HEK293 (cell line): ENCODE data around the gene STAC.

Source experiments
- CTCF ChIA-PET: fragments of 350-600 bp; formaldehyde crosslinking; extraction: SDS; loops from one replicate; lab custom pipeline; 2021; ENCODE audit warnings: antibody characterized with exemption; lab: Yijun Ruan, JAX
- POLR2A ChIA-PET: fragments of 300-600 bp; formaldehyde crosslinking; extraction: SDS; loops from one replicate; lab custom pipeline; 2020; ENCODE audit warnings: antibody characterized with exemption, inconsistent platforms; lab: Yijun Ruan, JAX
- H3K27ac ChIP-seq: fragments of 200-500 bp; sonication (Bioruptor generic); 2 replicates; pipeline ENCODE4 v1.5.1; 2014; ENCODE audit warnings: low read depth, low read length, control low read depth, inconsistent platforms; ENCODE audit errors: extremely low read depth
- H3K36me3 ChIP-seq, 2 experiments: fragments of 200-500 bp in 1 of 2; sonication (Bioruptor generic) in 1 of 2; 1 replicate in 1 of 2; 2 replicates in 1 of 2; pipeline ENCODE4 v1.5.1; 2014 to 2017; ENCODE audit warnings: inconsistent platforms in 2 of 2, low read length in 2 of 2; ENCODE audit not compliant: control insufficient read depth in 2 of 2, insufficient read depth in 1 of 2
- H3K4me1 ChIP-seq: fragments of 200-500 bp; sonication (Bioruptor generic); 2 replicates; pipeline ENCODE4 v1.5.1; 2014; ENCODE audit warnings: mild to moderate bottlenecking, low read length, inconsistent platforms; ENCODE audit not compliant: control insufficient read depth, insufficient read depth
- H3K4me3 ChIP-seq: 2 replicates; pipeline ENCODE4 v1.5.1; 2011; ENCODE audit warnings: low read depth, mild to moderate bottlenecking, control low read depth, low read length, moderate library complexity
- H3K9me3 ChIP-seq: fragments of 200-500 bp; sonication (Bioruptor generic); 2 replicates; pipeline ENCODE4 v1.5.1; 2014; ENCODE audit warnings: low read depth, low read length, inconsistent platforms; ENCODE audit not compliant: control insufficient read depth, insufficient read depth
- BCL6B ChIP-seq: fragments of 450-650 bp; formaldehyde crosslinking; IDR thresholded peaks from 2 replicates; pipeline ENCODE4 v1.5.1; 2017; ENCODE audit warnings: missing biosample characterization, missing genetic modification characterization
- KLF8 ChIP-seq: fragments of 450-650 bp; formaldehyde crosslinking; IDR thresholded peaks from 2 replicates; pipeline ENCODE4 v1.5.1; 2016; ENCODE audit warnings: missing biosample characterization, missing genetic modification characterization
- PRDM2 ChIP-seq: fragments of 450-650 bp; formaldehyde crosslinking; IDR thresholded peaks from 2 replicates; pipeline ENCODE4 v1.5.1; 2016; ENCODE audit warnings: missing biosample characterization, missing genetic modification characterization, borderline replicate concordance
- REPIN1 ChIP-seq: fragments of 450-650 bp; formaldehyde crosslinking; IDR thresholded peaks from 2 replicates; pipeline ENCODE4 v1.5.1; 2017; ENCODE audit warnings: missing biosample characterization, missing genetic modification characterization, low read depth
- SP2 ChIP-seq: fragments of 450-650 bp; formaldehyde crosslinking; IDR thresholded peaks from 2 replicates; pipeline ENCODE4 v1.5.1; 2016; ENCODE audit warnings: missing biosample characterization, missing genetic modification characterization
- ZBTB1 ChIP-seq: fragments of 450-650 bp; formaldehyde crosslinking; IDR thresholded peaks from 2 replicates; pipeline ENCODE4 v1.5.1; 2016; ENCODE audit warnings: missing biosample characterization, missing genetic modification characterization
- ZNF157 ChIP-seq: fragments of 450-650 bp; formaldehyde crosslinking; IDR thresholded peaks from 2 replicates; pipeline ENCODE4 v1.5.1; 2016; ENCODE audit warnings: missing biosample characterization, missing genetic modification characterization
- ZNF2 ChIP-seq: fragments of 450-650 bp; formaldehyde crosslinking; IDR thresholded peaks from 2 replicates; pipeline ENCODE4 v1.5.1; 2016; ENCODE audit warnings: missing biosample characterization, missing genetic modification characterization
- ZNF335 ChIP-seq: fragments of 450-650 bp; formaldehyde crosslinking; conservative IDR thresholded peaks from 2 replicates; pipeline ENCODE4 v1.5.1; 2016; ENCODE audit warnings: missing biosample characterization, missing genetic modification characterization
- ZNF449 ChIP-seq: fragments of 450-650 bp; formaldehyde crosslinking; IDR thresholded peaks from 2 replicates; pipeline ENCODE4 v1.5.1; 2017; ENCODE audit warnings: missing biosample characterization, mild to moderate bottlenecking, missing genetic modification characterization, moderate library complexity
- ZNF473 ChIP-seq: fragments of 450-650 bp; formaldehyde crosslinking; IDR thresholded peaks from 2 replicates; pipeline ENCODE4 v1.5.1; 2017; ENCODE audit warnings: missing biosample characterization, missing genetic modification characterization
- ZNF48 ChIP-seq: fragments of 450-650 bp; formaldehyde crosslinking; IDR thresholded peaks from 2 replicates; pipeline ENCODE4 v1.5.1; 2016; ENCODE audit warnings: missing biosample characterization, missing genetic modification characterization
- ZNF549 ChIP-seq: fragments of 450-650 bp; IDR thresholded peaks from 2 replicates; pipeline ENCODE4 v1.5.1; 2018; ENCODE audit warnings: missing biosample characterization, missing genetic modification characterization, mild to moderate bottlenecking, inconsistent platforms, moderate library complexity
- ZNF76 ChIP-seq: fragments of 450-650 bp; formaldehyde crosslinking; IDR thresholded peaks from 2 replicates; pipeline ENCODE4; 2016; ENCODE audit warnings: low read depth, missing biosample characterization, missing genetic modification characterization, borderline replicate concordance
- ZNF830 ChIP-seq: fragments of 450-650 bp; IDR thresholded peaks from 2 replicates; pipeline ENCODE4 v1.5.0; 2018; ENCODE audit warnings: missing biosample characterization, missing genetic modification characterization, low read depth, mild to moderate bottlenecking, moderate library complexity
- TF ChIP-seq, protein P1 (sequence below): fragments of 450-650 bp; formaldehyde crosslinking; IDR thresholded peaks from 2 replicates; pipeline ENCODE4 v1.5.1; 2016; ENCODE audit warnings: missing biosample characterization, missing genetic modification characterization
- TF ChIP-seq, protein P2 (sequence below): fragments of 450-650 bp; formaldehyde crosslinking; IDR thresholded peaks from 2 replicates; pipeline ENCODE4 v1.5.1; 2016; ENCODE audit warnings: missing biosample characterization, missing genetic modification characterization
- TF ChIP-seq, protein P3 (sequence below): fragments of 450-650 bp; formaldehyde crosslinking; IDR thresholded peaks from 2 replicates; pipeline ENCODE4 v1.5.1; 2016; ENCODE audit warnings: missing biosample characterization, missing genetic modification characterization
- TF ChIP-seq, protein P4 (sequence below): sonication (generic); formaldehyde crosslinking; IDR thresholded peaks from 2 replicates; pipeline ENCODE4 v1.8.1; 2022; ENCODE audit warnings: mild to moderate bottlenecking, moderate library complexity, missing genetic modification reagents

Gene STAC, protein sequence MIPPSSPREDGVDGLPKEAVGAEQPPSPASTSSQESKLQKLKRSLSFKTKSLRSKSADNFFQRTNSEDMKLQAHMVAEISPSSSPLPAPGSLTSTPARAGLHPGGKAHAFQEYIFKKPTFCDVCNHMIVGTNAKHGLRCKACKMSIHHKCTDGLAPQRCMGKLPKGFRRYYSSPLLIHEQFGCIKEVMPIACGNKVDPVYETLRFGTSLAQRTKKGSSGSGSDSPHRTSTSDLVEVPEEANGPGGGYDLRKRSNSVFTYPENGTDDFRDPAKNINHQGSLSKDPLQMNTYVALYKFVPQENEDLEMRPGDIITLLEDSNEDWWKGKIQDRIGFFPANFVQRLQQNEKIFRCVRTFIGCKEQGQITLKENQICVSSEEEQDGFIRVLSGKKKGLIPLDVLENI

GRCh38 chr3:36380221-36381031 is at the start of gene STAC:
TSS of gene STAC (plus strand) at chr3:36380504. CDS start at chr3:36380644, 140 bp downstream.
- ChIA-PET POLR2A (interaction anchor here (1.0 to 2.5 kb wide), 2 partner anchors 17 kb away, joined by 3 to 7 read pairs; no protein-coding TSS in a partner anchor), CTCF (no interaction called here)
- Histone ChIP-seq H3K9me3 (no peaks in the 10 kb centered on the region), H3K4me3 (peak within 1 kb of the TSS; percentile 77), H3K4me1 (no peaks in the 10 kb centered on the region), H3K36me3 (no peaks in the 10 kb centered on the region), H3K27ac (peak within 1 kb of the TSS; percentile 51; the same call in 1 of the 2 replicates)
- TF ChIP-seq ZNF48 (tag by site-specific recombination): no peak
- TF ChIP-seq ZNF830 (tag by site-specific recombination): no peak
- TF ChIP-seq ZNF473 (tag by site-specific recombination): no peak
- 0 out of 2 replicates have a peak, but pooled peaks have one; percentile 71 for TF ChIP-seq PRDM2
- TF ChIP-seq ZNF2 (tag by site-specific recombination): no peak; the same call in 1 of the 2 replicates
- TF ChIP-seq, protein P1, sequence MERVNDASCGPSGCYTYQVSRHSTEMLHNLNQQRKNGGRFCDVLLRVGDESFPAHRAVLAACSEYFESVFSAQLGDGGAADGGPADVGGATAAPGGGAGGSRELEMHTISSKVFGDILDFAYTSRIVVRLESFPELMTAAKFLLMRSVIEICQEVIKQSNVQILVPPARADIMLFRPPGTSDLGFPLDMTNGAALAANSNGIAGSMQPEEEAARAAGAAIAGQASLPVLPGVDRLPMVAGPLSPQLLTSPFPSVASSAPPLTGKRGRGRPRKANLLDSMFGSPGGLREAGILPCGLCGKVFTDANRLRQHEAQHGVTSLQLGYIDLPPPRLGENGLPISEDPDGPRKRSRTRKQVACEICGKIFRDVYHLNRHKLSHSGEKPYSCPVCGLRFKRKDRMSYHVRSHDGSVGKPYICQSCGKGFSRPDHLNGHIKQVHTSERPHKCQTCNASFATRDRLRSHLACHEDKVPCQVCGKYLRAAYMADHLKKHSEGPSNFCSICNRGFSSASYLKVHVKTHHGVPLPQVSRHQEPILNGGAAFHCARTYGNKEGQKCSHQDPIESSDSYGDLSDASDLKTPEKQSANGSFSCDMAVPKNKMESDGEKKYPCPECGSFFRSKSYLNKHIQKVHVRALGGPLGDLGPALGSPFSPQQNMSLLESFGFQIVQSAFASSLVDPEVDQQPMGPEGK (tag by site-specific recombination): 0 out of 2 replicates have a peak, but pooled peaks have one; percentile 40
- TF ChIP-seq, protein P2, sequence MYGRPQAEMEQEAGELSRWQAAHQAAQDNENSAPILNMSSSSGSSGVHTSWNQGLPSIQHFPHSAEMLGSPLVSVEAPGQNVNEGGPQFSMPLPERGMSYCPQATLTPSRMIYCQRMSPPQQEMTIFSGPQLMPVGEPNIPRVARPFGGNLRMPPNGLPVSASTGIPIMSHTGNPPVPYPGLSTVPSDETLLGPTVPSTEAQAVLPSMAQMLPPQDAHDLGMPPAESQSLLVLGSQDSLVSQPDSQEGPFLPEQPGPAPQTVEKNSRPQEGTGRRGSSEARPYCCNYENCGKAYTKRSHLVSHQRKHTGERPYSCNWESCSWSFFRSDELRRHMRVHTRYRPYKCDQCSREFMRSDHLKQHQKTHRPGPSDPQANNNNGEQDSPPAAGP: peak; percentile 76
- TF ChIP-seq ZNF157 (tag by site-specific recombination): no peak
- no peak for TF ChIP-seq REPIN1
- TF ChIP-seq ZNF76 (tag by site-specific recombination): peak; percentile 40; the same call in 1 of the 2 replicates
- TF ChIP-seq, protein P3, sequence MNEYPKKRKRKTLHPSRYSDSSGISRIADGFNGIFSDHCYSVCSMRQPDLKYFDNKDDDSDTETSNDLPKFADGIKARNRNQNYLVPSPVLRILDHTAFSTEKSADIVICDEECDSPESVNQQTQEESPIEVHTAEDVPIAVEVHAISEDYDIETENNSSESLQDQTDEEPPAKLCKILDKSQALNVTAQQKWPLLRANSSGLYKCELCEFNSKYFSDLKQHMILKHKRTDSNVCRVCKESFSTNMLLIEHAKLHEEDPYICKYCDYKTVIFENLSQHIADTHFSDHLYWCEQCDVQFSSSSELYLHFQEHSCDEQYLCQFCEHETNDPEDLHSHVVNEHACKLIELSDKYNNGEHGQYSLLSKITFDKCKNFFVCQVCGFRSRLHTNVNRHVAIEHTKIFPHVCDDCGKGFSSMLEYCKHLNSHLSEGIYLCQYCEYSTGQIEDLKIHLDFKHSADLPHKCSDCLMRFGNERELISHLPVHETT: no peak
- peak; percentile 73; the same call in 1 of the 2 replicates for TF ChIP-seq KLF8 (tag by site-specific recombination)
- peak; percentile 79 for TF ChIP-seq ZNF335 (tag by site-specific recombination)
- TF ChIP-seq BCL6B (tag by site-specific recombination): no peak
- TF ChIP-seq, protein P4, sequence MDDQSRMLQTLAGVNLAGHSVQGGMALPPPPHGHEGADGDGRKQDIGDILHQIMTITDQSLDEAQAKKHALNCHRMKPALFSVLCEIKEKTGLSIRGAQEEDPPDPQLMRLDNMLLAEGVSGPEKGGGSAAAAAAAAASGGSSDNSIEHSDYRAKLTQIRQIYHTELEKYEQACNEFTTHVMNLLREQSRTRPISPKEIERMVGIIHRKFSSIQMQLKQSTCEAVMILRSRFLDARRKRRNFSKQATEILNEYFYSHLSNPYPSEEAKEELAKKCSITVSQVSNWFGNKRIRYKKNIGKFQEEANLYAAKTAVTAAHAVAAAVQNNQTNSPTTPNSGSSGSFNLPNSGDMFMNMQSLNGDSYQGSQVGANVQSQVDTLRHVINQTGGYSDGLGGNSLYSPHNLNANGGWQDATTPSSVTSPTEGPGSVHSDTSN (CRISPR knock-in tag): no peak
- peak; percentile 55 for TF ChIP-seq SP2 (tag by site-specific recombination)
- 0 out of 2 replicates have a peak, but pooled peaks have one; percentile 22 for TF ChIP-seq ZNF549 (tag by site-specific recombination)
- peak; percentile 27; the same call in 1 of the 2 replicates for TF ChIP-seq ZNF449
- no peak for TF ChIP-seq ZBTB1 (tag by site-specific recombination)
